Omental fat pad (tissue), 4 donors: ENCODE data around the gene LIMCH1. TPM values are rescaled to one million over a fixed set of nuclear protein-coding genes. Genes with fewer than 3 reads are reported as not detected.

Source experiments
- ATAC-seq: fragments of 150-250 bp; one replicate; pipeline ENCODE4 v1.9.1; 2016; ENCODE audit warnings: mild to moderate bottlenecking, moderate library complexity; ENCODE audit not compliant: low FRiP score
- DNase-seq: peaks from one replicate; pipeline ENCODE4 v3.0.0-alpha.2; 2019; ENCODE audit warnings: low spot score
- total RNA-seq, 4 donors: library from RNA; depleted of rRNA; stranded (reverse); fragments of >200 nt; gene quantifications; one replicate each; pipeline ENCODE4 v1.1.0, GENCODE V29; 2016
- TF ChIP-seq, protein P1 (sequence below), 3 donors: fragments of 450-650 bp; IDR thresholded peaks; one replicate each; pipeline ENCODE4 v1.5.1; 2016 to 2017; ENCODE audit warnings: antibody characterized with exemption in 3 of 3, mild to moderate bottlenecking in 3 of 3, moderate library complexity in 2 of 3

The LIMCH1 gene
- total RNA-seq, 4 donors from 2014 or later: 29.4 to 112 (median 44.9) TPM

DNA sequence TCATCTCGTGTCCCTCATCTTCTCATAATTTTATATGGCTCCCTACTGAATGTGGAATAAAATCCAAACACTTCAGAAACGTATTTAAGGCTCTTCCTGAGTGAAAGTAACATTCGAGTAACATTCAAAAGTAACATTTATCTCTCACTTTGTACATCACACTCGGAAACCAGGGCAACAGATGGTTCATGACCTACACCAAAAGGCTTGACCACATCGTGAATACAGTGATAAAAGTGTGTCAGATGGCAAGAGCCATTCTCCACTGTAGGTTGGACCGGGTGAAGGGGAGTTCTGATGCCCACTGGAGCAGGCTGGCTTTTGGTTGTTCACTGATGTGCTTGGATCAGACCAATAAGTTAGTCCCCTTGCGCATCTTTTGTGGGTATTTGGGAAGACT is 5.6 kb upstream of the LIMCH1 start:
- no peak for DNase-seq
- TF ChIP-seq, protein P1, sequence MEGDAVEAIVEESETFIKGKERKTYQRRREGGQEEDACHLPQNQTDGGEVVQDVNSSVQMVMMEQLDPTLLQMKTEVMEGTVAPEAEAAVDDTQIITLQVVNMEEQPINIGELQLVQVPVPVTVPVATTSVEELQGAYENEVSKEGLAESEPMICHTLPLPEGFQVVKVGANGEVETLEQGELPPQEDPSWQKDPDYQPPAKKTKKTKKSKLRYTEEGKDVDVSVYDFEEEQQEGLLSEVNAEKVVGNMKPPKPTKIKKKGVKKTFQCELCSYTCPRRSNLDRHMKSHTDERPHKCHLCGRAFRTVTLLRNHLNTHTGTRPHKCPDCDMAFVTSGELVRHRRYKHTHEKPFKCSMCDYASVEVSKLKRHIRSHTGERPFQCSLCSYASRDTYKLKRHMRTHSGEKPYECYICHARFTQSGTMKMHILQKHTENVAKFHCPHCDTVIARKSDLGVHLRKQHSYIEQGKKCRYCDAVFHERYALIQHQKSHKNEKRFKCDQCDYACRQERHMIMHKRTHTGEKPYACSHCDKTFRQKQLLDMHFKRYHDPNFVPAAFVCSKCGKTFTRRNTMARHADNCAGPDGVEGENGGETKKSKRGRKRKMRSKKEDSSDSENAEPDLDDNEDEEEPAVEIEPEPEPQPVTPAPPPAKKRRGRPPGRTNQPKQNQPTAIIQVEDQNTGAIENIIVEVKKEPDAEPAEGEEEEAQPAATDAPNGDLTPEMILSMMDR (IDR thresholded peaks at IDR 0.05): no peak

GRCh38 chr4:41532882-41533281 is 5.1 kb upstream of the LIMCH1 start:
- TF ChIP-seq, protein P1 (IDR thresholded peaks at IDR 0.05): no peak
- DNase-seq (no peak), ATAC-seq (no peak)

More for the DNA sequence above, 5.6 kb upstream of the LIMCH1 start:
- ATAC-seq: no peak

GRCh38 chr4:41533680-41534079 is 4.3 kb upstream of the LIMCH1 start:
- TF ChIP-seq, protein P1 (IDR thresholded peaks at IDR 0.05): no peak
- DNase-seq (no peak), ATAC-seq (no peak)

GRCh38 chr4:41534404-41534803 is 3.6 kb upstream of the LIMCH1 start:
- TF ChIP-seq, protein P1 (IDR thresholded peaks at IDR 0.05): no peak
- DNase-seq (no peak), ATAC-seq (no peak)

- DNase-seq (no peak), ATAC-seq (no peak)
- TF ChIP-seq, protein P1 (IDR thresholded peaks at IDR 0.05): no peak
These were observed 2.0 kb upstream of the LIMCH1 start for GRCh38 chr4:41535911-41536371.

DNA sequence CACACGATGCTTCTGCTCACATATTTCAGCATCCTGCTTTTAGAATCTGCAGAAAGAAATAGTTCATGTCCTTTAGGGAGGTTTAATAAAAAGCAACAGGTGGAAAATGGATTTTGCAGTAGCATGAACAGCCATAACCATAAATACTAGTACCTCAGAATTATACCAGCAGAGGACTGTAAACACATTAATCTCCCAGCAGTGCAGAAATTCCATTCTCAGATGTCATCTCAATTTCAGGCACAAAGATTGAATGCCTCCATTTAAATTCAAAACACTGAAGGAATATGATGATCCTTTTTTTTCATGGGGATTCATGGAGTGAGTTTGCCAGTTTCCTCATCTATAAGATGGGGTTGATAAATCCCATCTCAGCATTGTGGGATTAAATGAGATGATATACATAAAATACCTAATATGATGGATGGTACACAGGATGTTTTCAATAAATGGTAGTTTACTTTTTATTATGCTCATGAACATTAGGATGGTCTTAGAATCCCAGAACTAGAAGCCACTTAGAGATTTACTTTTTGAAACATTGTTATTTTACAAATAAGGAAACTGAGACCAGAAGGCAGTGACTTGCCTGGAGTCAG is 566 bp upstream of the LIMCH1 start:
- TF ChIP-seq, protein P1 (IDR thresholded peaks at IDR 0.05): no peak
- no peak for ATAC-seq
- DNase-seq: no peak

GRCh38 chr4:41538887-41539498 is 1.0 kb downstream of the LIMCH1 start:
- DNase-seq: no peak
- TF ChIP-seq, protein P1 (IDR thresholded peaks at IDR 0.05): no peak
- peak; percentile 54 for ATAC-seq
